ENCODE data around the gene FCGBP.
"Not testable (repeated sequence)": the region's sequence is repeated elsewhere in the genome, so short reads cannot be mapped to it uniquely, and the experiment has no call there.

FCGBP gene

DNA sequence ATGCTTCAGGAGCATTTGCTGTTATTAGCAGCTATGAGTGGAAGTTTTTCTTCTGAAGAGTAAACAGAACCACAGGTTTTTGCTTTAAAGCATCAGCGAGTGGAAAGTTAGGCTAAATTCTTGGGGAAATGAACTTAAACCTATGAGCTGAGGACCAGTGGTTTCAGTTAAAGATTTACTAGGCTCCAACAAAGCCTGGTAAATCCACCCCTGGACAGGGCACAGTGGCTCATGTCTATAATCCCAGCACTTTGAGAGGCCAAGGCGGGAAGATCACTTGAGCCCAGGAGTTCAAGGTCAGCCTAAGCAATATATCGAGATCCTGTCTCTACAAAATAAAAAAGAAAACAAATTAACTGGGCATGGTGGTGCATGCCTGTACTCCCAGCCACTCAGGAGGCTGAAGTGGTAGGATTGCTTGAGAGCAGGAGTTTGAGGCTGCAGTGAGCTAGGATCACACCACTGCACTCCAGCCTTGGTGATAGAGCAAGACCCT lies 46.9 kb downstream of the FCGBP start:
- DNase-seq, result not testable (repeated sequence)

DNA sequence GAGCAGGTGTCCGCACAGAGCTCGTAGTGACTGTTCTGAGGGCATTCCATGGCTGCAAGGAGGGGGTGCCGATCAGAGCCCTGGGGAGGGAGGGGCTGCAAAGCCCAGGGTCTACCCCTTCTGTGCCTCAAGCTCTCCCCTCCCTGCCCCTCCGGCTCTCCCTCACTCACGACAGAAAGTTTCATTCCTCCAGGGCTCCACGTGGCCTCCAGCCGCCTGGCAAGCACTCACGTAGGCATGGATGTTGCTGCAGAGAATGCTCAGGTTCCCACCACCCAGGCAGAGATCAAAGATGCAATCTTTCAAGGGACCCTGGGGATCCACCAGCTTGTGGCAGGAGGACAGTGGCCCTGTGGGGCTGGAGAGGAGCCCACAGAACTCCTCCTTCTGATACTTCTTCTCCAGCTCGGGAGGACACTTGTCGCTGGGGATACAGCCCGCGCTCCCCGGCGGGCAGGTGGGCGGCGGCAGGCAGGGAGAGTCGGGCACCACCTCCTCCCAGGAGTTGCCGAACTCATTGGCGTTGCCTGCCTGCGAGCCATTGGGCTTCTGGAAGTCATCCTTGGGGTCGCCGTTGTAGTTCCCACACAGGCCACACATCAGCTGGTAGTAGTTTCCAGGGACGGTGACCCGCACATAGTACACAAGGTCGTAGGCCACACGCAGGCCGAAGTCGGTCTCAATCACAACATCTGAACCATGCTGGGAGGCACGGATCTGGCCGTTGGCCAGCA lies 48.4 kb downstream of the FCGBP start:
- DNase-seq, result not testable (repeated sequence)

DNA sequence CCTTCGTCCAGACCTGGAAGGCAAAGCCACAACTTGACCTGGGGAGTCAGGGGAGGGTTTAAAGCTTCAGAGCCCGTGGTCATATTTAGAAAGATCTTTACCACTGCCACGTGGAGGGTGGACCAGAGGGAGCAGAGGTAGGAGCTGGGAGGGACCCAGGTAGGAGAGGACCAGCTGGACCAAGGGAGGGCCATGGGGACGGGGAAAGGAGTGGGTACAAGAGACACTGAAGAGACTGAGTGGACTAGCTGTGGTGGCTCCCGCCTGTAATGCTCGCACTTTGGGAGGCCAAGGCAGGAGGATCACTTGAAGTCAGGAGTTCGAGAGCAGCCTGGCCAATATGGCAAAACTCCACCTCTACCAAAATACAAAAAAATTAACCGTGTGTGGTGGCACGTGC lies 49.7 kb downstream of the FCGBP start:
- not testable (repeated sequence) for DNase-seq

Measured in CD4-positive, alpha-beta T cell treated with Interferon gamma for 1 hour (primary cell).